Osteoblast (primary cell): ENCODE results near the gene EIPR1. TPM values are rescaled to one million over a fixed set of nuclear protein-coding genes. Genes with fewer than 3 reads are reported as not detected.
A peak's percentile ranks its signal among the peaks of the same experiment; 100 is the strongest.

Experiments
- DNase-seq: peaks from one replicate; pipeline ENCODE4 v3.0.0; 2011; ENCODE audit warnings: low spot score, mixed read lengths; ENCODE audit not compliant: insufficient read length; ENCODE audit errors: missing footprints
- H2AFZ ChIP-seq: 2 replicates; pipeline ENCODE4 v1.6.0; 2011; ENCODE audit warnings: mild to moderate bottlenecking, low read length
- H3K27ac ChIP-seq: 2 replicates; pipeline ENCODE4 v1.5.1; 2011; ENCODE audit warnings: mild to moderate bottlenecking, low read depth, low read length, moderate library complexity
- H3K27me3 ChIP-seq: 2 replicates; pipeline ENCODE4 v1.6.0; 2012; ENCODE audit warnings: mild to moderate bottlenecking, control low read depth, inconsistent platforms, low read length, moderate library complexity; ENCODE audit not compliant: insufficient read depth
- H3K36me3 ChIP-seq: 2 replicates; pipeline ENCODE4 v1.5.1; 2011; ENCODE audit warnings: mild to moderate bottlenecking, low read length, control low read depth, moderate library complexity; ENCODE audit not compliant: insufficient read depth
- H3K4me1 ChIP-seq: 2 replicates; pipeline ENCODE4 v1.5.1; 2011; ENCODE audit warnings: mild to moderate bottlenecking, low read length, control low read depth, moderate library complexity; ENCODE audit not compliant: insufficient read depth
- H3K4me2 ChIP-seq: 2 replicates; pipeline ENCODE4 v1.6.0; 2011; ENCODE audit warnings: mild to moderate bottlenecking, low read length; ENCODE audit not compliant: insufficient read depth
- H3K4me3 ChIP-seq: fragments of 200-600 bp; sonication (generic); 3 replicates; pipeline ENCODE4 v1.5.1; 2012; ENCODE audit warnings: mild to moderate bottlenecking, low read length, inconsistent platforms; ENCODE audit not compliant: insufficient read depth
- H3K79me2 ChIP-seq: 2 replicates; pipeline ENCODE4 v1.6.0; 2012; ENCODE audit warnings: mild to moderate bottlenecking, low read length, control low read depth, inconsistent platforms; ENCODE audit not compliant: insufficient read depth
- H3K9me3 ChIP-seq: 2 replicates; pipeline ENCODE4 v1.5.1; 2011; ENCODE audit warnings: low read depth, low read length, control low read depth
- H4K20me1 ChIP-seq: 2 replicates; pipeline ENCODE4 v1.6.0; 2012; ENCODE audit warnings: mild to moderate bottlenecking, low read length, control low read depth; ENCODE audit not compliant: insufficient read depth
- total RNA-seq: library from RNA; depleted of rRNA; stranded (reverse); fragments of >200 nt; gene quantifications from 2 replicates; pipeline ENCODE4 v1.2.3, GENCODE V29; 2012
- TF ChIP-seq, protein P1 (sequence below): IDR thresholded peaks from 2 replicates; pipeline ENCODE4 v1.5.1; 2011; ENCODE audit warnings: mild to moderate bottlenecking, low read depth, low read length, moderate library complexity; ENCODE audit errors: extremely low read depth

Gene EIPR1
- total RNA-seq, 1 donor = 17.7 TPM

GRCh38 chr2:3162442-3163077, 215.1 kb downstream of the EIPR1 start:
- H3K27ac ChIP-seq = no peak overlapping the region
- H3K4me1 ChIP-seq = no peaks in the 10 kb centered on the region
- H2AFZ ChIP-seq = no peak overlapping the region
- no peak overlapping the region for H3K4me2 ChIP-seq
- TF ChIP-seq, protein P1, sequence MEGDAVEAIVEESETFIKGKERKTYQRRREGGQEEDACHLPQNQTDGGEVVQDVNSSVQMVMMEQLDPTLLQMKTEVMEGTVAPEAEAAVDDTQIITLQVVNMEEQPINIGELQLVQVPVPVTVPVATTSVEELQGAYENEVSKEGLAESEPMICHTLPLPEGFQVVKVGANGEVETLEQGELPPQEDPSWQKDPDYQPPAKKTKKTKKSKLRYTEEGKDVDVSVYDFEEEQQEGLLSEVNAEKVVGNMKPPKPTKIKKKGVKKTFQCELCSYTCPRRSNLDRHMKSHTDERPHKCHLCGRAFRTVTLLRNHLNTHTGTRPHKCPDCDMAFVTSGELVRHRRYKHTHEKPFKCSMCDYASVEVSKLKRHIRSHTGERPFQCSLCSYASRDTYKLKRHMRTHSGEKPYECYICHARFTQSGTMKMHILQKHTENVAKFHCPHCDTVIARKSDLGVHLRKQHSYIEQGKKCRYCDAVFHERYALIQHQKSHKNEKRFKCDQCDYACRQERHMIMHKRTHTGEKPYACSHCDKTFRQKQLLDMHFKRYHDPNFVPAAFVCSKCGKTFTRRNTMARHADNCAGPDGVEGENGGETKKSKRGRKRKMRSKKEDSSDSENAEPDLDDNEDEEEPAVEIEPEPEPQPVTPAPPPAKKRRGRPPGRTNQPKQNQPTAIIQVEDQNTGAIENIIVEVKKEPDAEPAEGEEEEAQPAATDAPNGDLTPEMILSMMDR = no peak
- H3K4me3 ChIP-seq = no peak overlapping the region
- H3K27me3 ChIP-seq = no peaks in the 10 kb centered on the region
- no peaks in the 10 kb centered on the region for H3K79me2 ChIP-seq
- no peaks in the 10 kb centered on the region for H3K9me3 ChIP-seq
- H4K20me1 ChIP-seq = peaks cover 2% of the 10 kb centered on the region
- H3K36me3 ChIP-seq = no peaks in the 10 kb centered on the region
- peak; percentile 62 for DNase-seq

- Histone ChIP-seq H3K4me3 (no peak overlapping the region), H3K4me2 (no peak overlapping the region), H3K9me3 (no peaks in the 10 kb centered on the region), H2AFZ (no peak overlapping the region), H3K36me3 (no peaks in the 10 kb centered on the region), H3K27ac (no peak overlapping the region), H4K20me1 (peaks cover 2% of the 10 kb centered on the region), H3K79me2 (no peaks in the 10 kb centered on the region), H3K4me1 (no peaks in the 10 kb centered on the region), H3K27me3 (no peaks in the 10 kb centered on the region)
- TF ChIP-seq, protein P1 = no peak
- DNase-seq = no peak
Measured at GRCh38 chr2:3160751-3161330, 216.8 kb downstream of the EIPR1 start.

- no peaks in the 10 kb centered on the region for H3K79me2 ChIP-seq
- no peak overlapping the region for H3K4me3 ChIP-seq
- peak; percentile 23 for DNase-seq
- H3K27ac ChIP-seq = no peak overlapping the region
- H3K4me2 ChIP-seq = no peak overlapping the region
- peaks cover 2% of the 10 kb centered on the region for H4K20me1 ChIP-seq
- H2AFZ ChIP-seq = no peak overlapping the region
- no peaks in the 10 kb centered on the region for H3K36me3 ChIP-seq
- H3K4me1 ChIP-seq = no peaks in the 10 kb centered on the region
- no peaks in the 10 kb centered on the region for H3K9me3 ChIP-seq
- H3K27me3 ChIP-seq = no peaks in the 10 kb centered on the region
- TF ChIP-seq, protein P1 = no peak
Measured at GRCh38 chr2:3159782-3160545, 217.7 kb downstream of the EIPR1 start.

GRCh38 chr2:3154700-3155099, 222.9 kb downstream of the EIPR1 start:
- no peaks in the 10 kb centered on the region for H3K9me3 ChIP-seq
- H3K36me3 ChIP-seq = no peaks in the 10 kb centered on the region
- no peak overlapping the region for H3K4me3 ChIP-seq
- no peak overlapping the region for H3K27ac ChIP-seq
- DNase-seq = no peak
- H3K27me3 ChIP-seq = no peaks in the 10 kb centered on the region
- no peak overlapping the region for H3K4me2 ChIP-seq
- no peaks in the 10 kb centered on the region for H3K4me1 ChIP-seq
- H4K20me1 ChIP-seq = peaks cover 2% of the 10 kb centered on the region
- no peak overlapping the region for H2AFZ ChIP-seq
- TF ChIP-seq, protein P1 = no peak
- H3K79me2 ChIP-seq = no peaks in the 10 kb centered on the region
